ENCODE results near the gene SFXN1.
A peak's percentile ranks its signal among the peaks of the same experiment; 100 is the strongest.

Gene SFXN1

DNA sequence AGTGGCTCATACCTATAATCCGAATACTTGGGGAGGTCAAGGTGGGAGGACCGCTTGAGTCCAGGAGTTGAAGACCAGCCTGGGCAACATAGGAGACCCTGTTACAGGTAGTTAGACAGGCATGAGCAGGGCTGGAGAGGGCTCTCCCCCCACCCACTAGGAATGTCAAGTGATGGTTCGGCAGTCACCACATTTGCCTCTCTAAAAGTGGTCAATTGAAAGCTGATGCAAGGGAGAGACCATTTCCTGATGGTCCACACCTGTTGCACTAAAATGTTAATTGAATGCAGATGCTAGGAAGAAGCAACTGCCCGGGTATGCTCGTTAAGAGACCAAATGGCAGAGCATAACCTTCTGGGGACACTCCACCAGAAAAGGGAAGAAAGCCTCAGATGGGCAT lies 82.7 kb downstream of the SFXN1 start:
- TF ChIP-seq, protein P1, sequence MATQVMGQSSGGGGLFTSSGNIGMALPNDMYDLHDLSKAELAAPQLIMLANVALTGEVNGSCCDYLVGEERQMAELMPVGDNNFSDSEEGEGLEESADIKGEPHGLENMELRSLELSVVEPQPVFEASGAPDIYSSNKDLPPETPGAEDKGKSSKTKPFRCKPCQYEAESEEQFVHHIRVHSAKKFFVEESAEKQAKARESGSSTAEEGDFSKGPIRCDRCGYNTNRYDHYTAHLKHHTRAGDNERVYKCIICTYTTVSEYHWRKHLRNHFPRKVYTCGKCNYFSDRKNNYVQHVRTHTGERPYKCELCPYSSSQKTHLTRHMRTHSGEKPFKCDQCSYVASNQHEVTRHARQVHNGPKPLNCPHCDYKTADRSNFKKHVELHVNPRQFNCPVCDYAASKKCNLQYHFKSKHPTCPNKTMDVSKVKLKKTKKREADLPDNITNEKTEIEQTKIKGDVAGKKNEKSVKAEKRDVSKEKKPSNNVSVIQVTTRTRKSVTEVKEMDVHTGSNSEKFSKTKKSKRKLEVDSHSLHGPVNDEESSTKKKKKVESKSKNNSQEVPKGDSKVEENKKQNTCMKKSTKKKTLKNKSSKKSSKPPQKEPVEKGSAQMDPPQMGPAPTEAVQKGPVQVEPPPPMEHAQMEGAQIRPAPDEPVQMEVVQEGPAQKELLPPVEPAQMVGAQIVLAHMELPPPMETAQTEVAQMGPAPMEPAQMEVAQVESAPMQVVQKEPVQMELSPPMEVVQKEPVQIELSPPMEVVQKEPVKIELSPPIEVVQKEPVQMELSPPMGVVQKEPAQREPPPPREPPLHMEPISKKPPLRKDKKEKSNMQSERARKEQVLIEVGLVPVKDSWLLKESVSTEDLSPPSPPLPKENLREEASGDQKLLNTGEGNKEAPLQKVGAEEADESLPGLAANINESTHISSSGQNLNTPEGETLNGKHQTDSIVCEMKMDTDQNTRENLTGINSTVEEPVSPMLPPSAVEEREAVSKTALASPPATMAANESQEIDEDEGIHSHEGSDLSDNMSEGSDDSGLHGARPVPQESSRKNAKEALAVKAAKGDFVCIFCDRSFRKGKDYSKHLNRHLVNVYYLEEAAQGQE (IDR thresholded peaks at IDR 0.05; ENCODE audit: low read depth) = no peak
- no peak for TF ChIP-seq NFIC (IDR thresholded peaks at IDR 0.05)
- no peak for TF ChIP-seq RAD21 (IDR thresholded peaks at IDR 0.05; ENCODE audit: low read depth)
- TF ChIP-seq FOXM1 (IDR thresholded peaks at IDR 0.05; ENCODE audit: borderline replicate concordance, low read depth) = no peak

- no peak for TF ChIP-seq NFIC (IDR thresholded peaks at IDR 0.05)
- TF ChIP-seq USF1 (IDR thresholded peaks at IDR 0.05) = no peak
- TF ChIP-seq MAX (IDR thresholded peaks at IDR 0.05) = no peak
- TF ChIP-seq, protein P1 (IDR thresholded peaks at IDR 0.05; ENCODE audit: low read depth) = no peak
- no peak for TF ChIP-seq EGR1 (IDR thresholded peaks at IDR 0.05)
- TF ChIP-seq CREB1 (IDR thresholded peaks at IDR 0.05; ENCODE audit: low read depth) = no peak
- TF ChIP-seq CEBPB (IDR thresholded peaks at IDR 0.05) = no peak
- TF ChIP-seq TCF12 (IDR thresholded peaks at IDR 0.05; ENCODE audit: low read depth) = no peak
- no peak for TF ChIP-seq EP300 (IDR thresholded peaks at IDR 0.05; ENCODE audit: borderline replicate concordance)
Measured at GRCh38 chr5:175564716-175565115, 86.4 kb downstream of the SFXN1 start.

DNA sequence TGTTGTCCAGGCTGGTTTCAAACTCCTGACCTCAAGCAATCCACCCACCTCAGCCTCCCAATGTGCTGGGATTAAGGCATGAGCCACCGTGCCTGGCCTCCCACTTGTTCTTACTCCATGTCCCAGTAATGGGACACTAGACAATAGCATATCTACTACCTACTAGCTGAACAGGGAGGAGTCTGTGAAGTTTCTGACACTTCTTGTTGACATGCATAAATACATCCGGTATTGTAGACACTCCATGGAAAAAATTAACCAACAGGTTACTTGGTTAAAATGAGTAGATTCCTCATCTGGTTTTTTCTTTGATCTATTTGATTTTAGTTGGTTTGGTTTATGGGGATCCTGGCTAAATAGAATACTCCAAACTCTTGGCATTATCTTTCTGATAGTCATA lies 88.3 kb downstream of the SFXN1 start:
- TF ChIP-seq MAX (IDR thresholded peaks at IDR 0.05) = no peak
- TF ChIP-seq, protein P1 (IDR thresholded peaks at IDR 0.05; ENCODE audit: low read depth) = no peak
- no peak for TF ChIP-seq CREB1 (IDR thresholded peaks at IDR 0.05; ENCODE audit: low read depth)
- no peak for TF ChIP-seq TCF12 (IDR thresholded peaks at IDR 0.05; ENCODE audit: low read depth)
- no peak for TF ChIP-seq YY1 (IDR thresholded peaks at IDR 0.05; ENCODE audit: low read depth)
- no peak for TF ChIP-seq TAF1 (IDR thresholded peaks at IDR 0.05; ENCODE audit: low read depth)
- no peak for TF ChIP-seq CEBPB (IDR thresholded peaks at IDR 0.05)
- TF ChIP-seq TEAD4 (IDR thresholded peaks at IDR 0.05) = no peak
- no peak for TF ChIP-seq EP300 (IDR thresholded peaks at IDR 0.05; ENCODE audit: borderline replicate concordance)
- no peak for TF ChIP-seq EGR1 (IDR thresholded peaks at IDR 0.05)
- TF ChIP-seq FOXM1 (IDR thresholded peaks at IDR 0.05; ENCODE audit: borderline replicate concordance, low read depth) = no peak
- TF ChIP-seq USF1 (IDR thresholded peaks at IDR 0.05) = no peak
- no peak for TF ChIP-seq RAD21 (IDR thresholded peaks at IDR 0.05; ENCODE audit: low read depth)
- no peak for TF ChIP-seq NFIC (IDR thresholded peaks at IDR 0.05)
- TF ChIP-seq ZBTB7A (IDR thresholded peaks at IDR 0.05; ENCODE audit: low read depth) = no peak

DNA sequence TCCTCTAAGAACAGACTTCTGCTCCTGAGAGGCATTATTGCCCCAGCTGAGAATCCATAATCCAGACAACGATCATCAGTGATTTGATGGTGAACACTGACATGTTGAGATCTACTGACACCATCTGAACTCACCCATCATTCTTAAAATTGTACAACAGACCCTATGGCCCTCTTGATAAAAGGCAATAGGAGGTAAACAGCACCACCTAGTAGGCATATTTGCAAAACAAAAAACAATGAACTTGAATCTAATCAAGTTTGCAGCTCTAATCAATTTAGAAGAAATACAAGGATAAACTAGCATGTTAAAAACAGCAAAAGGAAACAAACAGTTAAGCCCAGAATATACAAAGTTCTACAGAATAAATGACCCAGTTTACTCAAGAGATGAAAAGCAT lies 89.6 kb downstream of the SFXN1 start:
- TF ChIP-seq EP300 (IDR thresholded peaks at IDR 0.05; ENCODE audit: borderline replicate concordance) (no peak), TEAD4 (IDR thresholded peaks at IDR 0.05) (no peak), RAD21 (IDR thresholded peaks at IDR 0.05; ENCODE audit: low read depth) (peak; percentile 10; the same call in 1 of the 2 replicates), MAX (IDR thresholded peaks at IDR 0.05) (no peak)

DNA sequence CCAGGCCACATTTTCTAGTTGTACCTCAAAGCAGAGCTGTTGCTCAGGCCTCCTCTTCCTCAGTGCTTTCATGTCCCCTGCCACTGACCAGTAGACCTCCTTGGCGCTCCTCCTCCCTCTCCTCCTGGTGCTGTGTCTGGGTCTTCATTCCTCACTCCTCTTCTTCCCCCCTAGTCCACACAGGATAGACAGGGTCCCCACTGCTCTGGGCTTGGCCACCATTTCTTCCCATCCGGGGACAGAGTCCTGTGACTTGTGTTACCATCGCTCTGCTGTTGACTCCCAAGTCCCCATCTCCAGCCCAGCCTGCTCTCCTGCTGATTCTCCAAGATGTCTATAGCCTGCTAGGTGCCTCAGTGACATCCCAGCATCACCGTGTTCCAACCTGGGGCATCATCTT lies 91.3 kb downstream of the SFXN1 start:
- no peak for TF ChIP-seq YY1 (IDR thresholded peaks at IDR 0.05; ENCODE audit: low read depth)
- no peak for TF ChIP-seq TAF1 (IDR thresholded peaks at IDR 0.05; ENCODE audit: low read depth)
- no peak for TF ChIP-seq RAD21 (IDR thresholded peaks at IDR 0.05; ENCODE audit: low read depth)
- no peak for TF ChIP-seq TCF12 (IDR thresholded peaks at IDR 0.05; ENCODE audit: low read depth)
- no peak for TF ChIP-seq FOXM1 (IDR thresholded peaks at IDR 0.05; ENCODE audit: borderline replicate concordance, low read depth)

Data from Ishikawa (cell line).